NCI-H2081 treated with DMSO at 0.1 percent for 48 hours (cell line): ENCODE results near the gene CRADD.

Experiments used
- DNase-seq: peaks from one replicate; lab custom pipeline; 2025; lab: John Stamatoyannopoulos, UW

The CRADD gene

GRCh38 chr12:93808169-93808899, 131.2 kb downstream of the CRADD start:
- no peak for DNase-seq

- no peak for DNase-seq
Measured at GRCh38 chr12:93812626-93813025, 135.5 kb downstream of the CRADD start.

- DNase-seq, result no peak
Measured at GRCh38 chr12:93813186-93813585, 136.0 kb downstream of the CRADD start.

GRCh38 chr12:93813972-93814821, 137.0 kb downstream of the CRADD start:
- no peak for DNase-seq

GRCh38 chr12:93818488-93819049, 141.4 kb downstream of the CRADD start:
- DNase-seq, result no peak

DNA sequence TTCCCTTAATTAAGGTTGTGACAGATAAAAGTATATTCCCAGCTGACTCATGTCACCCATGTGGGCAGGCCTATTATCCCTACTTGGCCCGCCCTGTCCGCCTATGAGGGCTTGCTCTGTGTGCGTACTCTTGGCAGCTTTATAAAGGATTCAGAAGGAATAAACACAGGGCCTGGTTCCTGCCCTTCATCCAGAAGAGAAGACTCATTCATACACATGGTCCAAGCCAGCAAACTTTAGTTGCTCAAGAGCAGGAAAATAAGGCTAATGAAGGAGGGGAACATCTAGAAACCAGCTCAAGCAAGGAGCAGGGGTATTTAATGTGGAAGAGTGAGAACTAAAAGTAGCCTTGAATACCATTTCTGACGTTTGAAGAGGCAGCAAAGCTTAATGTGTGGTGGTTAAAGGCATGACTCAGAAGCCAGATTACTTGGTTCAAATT, 141.9 kb downstream of the CRADD start:
- DNase-seq, result no peak

DNA sequence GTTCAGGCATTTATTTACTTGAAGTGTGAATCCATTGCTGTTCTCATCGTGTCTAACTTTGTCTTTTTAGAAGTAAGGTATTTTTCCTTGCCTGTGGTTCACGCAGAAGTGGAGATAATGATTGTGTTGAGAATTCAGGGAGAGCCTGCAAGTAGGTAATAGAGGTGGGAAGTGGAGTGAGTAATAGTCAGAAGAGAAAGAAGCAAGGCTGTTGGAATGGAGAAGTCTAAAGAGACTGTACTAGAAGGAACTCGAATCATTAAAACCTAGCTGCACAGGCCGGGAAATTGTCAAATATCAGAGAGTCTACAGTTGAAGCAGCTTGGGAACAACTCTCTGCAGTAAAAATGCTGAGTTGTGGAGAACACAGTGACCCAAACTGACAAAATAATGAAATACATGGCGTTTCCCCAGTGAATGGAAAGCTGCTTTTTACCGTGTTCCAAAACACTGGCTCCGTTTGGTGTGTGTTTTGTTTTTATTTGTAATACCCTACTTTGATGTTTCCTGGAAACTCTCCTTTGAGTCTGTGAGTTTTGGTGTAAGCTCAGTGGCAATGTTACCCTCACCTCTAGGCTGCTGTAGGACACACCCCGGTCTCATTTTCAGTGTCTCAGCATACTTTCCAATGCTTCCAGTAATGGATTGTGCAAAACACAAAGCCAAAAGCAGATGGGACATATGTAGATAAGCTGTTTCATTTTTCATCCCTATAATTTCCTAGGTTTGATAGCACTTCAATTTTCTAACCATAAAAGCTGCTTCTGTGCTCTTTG, 146.6 kb downstream of the CRADD start:
- no peak for DNase-seq

DNA sequence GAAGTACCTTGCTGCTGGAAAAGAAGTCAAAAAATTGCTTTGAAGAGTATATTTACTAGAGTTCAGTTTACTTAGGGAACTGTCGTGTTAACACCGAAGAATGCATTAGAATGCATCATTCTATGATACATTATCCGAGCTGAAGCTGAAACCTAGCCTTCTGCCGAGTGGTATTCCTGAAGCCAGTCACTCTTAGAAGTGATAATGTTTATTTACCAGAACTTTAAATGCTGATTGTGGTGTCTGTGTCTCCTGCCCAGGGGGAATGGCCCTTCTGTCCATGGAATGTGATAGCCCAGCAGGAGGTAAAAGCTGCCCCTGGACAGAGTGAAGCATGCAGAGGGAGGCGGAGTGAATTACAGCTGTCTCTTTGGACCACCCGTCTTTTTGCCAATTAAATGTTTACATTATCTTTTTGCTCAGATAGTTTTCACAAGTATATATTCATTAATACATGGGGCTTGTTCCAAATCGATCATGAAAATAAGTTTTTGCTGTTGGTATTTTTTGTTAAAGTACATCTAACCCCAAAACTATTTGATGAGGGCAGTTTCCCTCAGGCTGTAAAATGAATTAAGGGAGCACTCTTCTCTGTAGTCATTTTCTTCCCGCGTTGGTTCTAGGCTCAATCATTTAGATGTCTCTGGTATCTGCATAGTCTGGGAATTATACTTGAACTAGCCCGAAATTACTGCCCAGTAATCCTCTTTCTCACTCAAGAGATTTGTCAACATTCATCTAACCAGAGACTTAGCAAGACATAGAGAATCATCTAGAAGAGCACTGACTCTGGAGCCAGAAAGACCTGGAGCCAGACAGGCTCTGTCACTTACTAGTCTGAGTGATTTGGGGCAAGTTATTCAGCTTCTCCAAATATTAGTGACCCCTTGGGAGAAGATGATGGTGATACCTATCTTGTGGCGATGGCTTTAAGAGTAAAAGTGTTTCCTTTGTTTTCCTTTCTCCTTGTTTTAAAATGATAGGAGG, 147.6 kb downstream of the CRADD start:
- no peak for DNase-seq

GRCh38 chr12:93825501-93825888, 148.3 kb downstream of the CRADD start:
- DNase-seq, result no peak

DNA sequence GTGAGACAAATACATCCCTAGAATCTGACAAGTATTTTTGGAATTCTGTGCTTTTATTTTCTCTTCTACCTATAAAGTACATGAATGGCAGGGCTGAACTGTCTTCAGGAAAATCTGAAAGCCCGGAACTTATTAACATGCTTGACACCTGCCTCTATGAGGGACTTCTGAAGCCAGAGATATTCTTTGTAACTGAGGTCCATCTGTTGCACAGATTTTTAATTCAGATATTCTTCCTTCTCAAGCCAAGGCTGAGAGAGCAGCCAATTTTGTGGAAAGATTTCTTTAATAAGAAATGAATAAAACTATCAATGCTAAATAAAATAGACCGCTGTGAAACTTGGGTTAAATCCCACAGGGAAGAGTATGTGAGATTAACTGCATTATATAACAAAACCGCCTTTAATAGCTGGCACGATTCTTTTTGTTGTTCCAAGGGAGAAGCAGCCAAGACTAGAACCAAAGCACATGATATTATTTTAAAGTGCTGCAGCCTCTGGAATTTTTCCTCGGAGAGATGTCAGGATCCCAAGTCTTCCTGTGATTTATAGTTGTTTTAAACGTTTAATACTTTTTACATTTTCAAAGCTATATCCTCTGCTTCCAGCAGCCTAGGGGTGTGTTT, 148.9 kb downstream of the CRADD start:
- no peak for DNase-seq

DNA sequence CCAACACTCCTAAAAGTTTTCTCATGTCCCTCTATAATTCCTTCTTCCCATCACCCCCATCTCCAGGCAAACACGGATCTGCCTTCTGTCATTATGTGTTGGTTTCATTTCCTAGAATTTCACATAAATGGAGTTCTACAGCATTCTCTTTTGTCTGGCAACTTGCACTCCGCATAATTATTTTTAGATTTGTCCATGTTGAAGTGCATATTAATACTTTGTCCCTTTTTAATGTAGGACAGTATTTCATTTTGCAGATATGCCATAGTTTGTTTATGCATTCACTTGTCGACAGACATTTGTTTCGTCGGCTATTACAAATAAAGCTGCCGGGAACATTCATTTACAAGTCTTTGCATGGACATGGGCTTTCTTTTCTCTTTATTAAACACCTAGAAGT, 150.0 kb downstream of the CRADD start:
- DNase-seq, result no peak

- no peak for DNase-seq
Measured at GRCh38 chr12:93827669-93828068, 150.5 kb downstream of the CRADD start.

GRCh38 chr12:93829016-93829415, 151.8 kb downstream of the CRADD start:
- no peak for DNase-seq

DNA sequence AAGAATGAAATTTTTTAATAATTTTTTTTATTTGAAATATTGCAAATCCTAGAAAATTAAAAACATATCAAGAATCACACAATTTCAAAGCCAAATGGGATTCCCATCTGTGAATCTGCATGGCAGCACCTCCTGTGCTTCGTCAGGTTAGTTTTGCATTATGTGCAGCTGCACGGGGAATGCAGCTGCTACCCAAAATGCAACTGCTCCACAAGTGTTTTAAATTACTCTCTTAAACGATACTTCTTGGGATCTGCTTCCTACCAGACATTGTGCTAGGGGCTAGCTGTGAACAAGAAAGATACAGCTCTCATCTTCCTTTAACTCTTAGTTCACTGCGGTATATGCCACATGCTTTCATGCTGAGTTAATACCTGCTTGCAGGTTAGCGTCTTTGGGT, 154.2 kb downstream of the CRADD start:
- no peak for DNase-seq

GRCh38 chr12:93832131-93832530, 155.0 kb downstream of the CRADD start:
- DNase-seq, result no peak

GRCh38 chr12:93833946-93834345, 156.8 kb downstream of the CRADD start:
- no peak for DNase-seq

DNA sequence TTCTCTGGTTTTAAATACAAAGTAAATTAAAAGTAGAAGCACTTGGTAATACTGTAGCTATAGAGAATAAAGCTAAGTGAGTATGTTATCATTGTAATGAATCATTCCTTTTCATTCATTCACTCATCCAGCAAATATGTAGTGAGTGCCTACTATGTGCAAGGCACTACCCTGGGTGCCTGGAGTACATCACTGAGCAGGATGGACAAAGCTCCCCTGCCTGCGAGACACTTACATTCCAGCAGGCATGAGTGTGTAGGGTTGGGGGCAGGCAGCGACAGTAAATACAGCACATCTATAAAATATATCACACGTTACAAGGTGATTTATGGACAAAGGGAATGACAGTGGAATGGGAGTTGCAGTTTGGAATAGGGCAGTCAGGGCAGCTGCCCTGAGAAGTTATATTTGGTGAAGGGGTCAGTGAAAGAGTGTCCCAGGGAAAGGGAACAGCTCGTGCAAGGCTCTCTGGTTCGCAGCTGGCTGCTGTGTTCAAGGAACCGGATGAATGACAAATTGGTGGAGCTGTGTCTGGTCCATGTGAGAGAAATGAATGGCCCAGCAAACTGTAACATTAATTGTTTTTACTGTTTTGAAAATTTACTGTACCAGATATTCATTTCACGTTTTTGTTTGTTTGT, 159.6 kb downstream of the CRADD start:
- DNase-seq, result no peak

GRCh38 chr12:93838193-93838592, 161.0 kb downstream of the CRADD start:
- DNase-seq, result no peak

GRCh38 chr12:93839064-93839463, 161.9 kb downstream of the CRADD start:
- DNase-seq, result no peak

GRCh38 chr12:93841671-93842070, 164.5 kb downstream of the CRADD start:
- DNase-seq, result no peak
